Mononuclear cell (primary cell): ENCODE data around the gene RAB4B. TPM values are rescaled to one million over a fixed set of nuclear protein-coding genes. Genes with fewer than 3 reads are reported as not detected.

Experiments
- total RNA-seq: library from RNA; depleted of rRNA; stranded (reverse); fragments of >200 nt; gene quantifications from one replicate; pipeline ENCODE4 v1.2.3, GENCODE V29; 2012

RAB4B gene
- total RNA-seq, 1 donor, result 9.6 TPM

Other genes starting within 250 kb of the RAB4B start
- gene SHKBP1, start 201.4 kb upstream of the RAB4B start, total RNA-seq, result 55.9 TPM
- gene LTBP4, start 176.9 kb upstream of the RAB4B start, total RNA-seq, result 16.2 TPM
- 3.1 TPM for gene NUMBL, start 87.6 kb upstream of the RAB4B start, total RNA-seq
- 11.9 TPM for gene COQ8B, start 61.4 kb upstream of the RAB4B start, total RNA-seq
- gene ITPKC, start 61.1 kb upstream of the RAB4B start, total RNA-seq, result 6.7 TPM
- gene ACTMAP, start 27.8 kb upstream of the RAB4B start, total RNA-seq, result 0.52 TPM
- gene SNRPA, start 27.0 kb upstream of the RAB4B start, total RNA-seq, result 26.2 TPM
- gene MIA, start 2.7 kb upstream of the RAB4B start, total RNA-seq, result not detected
- gene EGLN2, start 20.9 kb downstream of the RAB4B start, total RNA-seq, result 52.7 TPM
- not detected for gene CYP2A6, start 72.2 kb downstream of the RAB4B start, total RNA-seq
- not detected for gene CYP2A7, start 104.0 kb downstream of the RAB4B start, total RNA-seq
- not detected for gene CYP2B6, start 213.0 kb downstream of the RAB4B start, total RNA-seq